DMS 273 (cell line): Measurements from ENCODE around the gene ADK.

Experiments used
- DNase-seq: peaks from one replicate; lab custom pipeline; 2025; ENCODE audit not compliant: unreplicated experiment; lab: John Stamatoyannopoulos, UW

Gene ADK

GRCh38 chr10:74643596-74643975, 492.6 kb downstream of the ADK start:
- DNase-seq, result no peak

GRCh38 chr10:74644738-74645137, 493.7 kb downstream of the ADK start:
- DNase-seq, result no peak

- no peak for DNase-seq
These were observed 494.7 kb downstream of the ADK start for GRCh38 chr10:74645692-74646091.

GRCh38 chr10:74650613-74651012, 499.6 kb downstream of the ADK start:
- no peak for DNase-seq

GRCh38 chr10:74651565-74651964, 500.5 kb downstream of the ADK start:
- no peak for DNase-seq

GRCh38 chr10:74652664-74653063, 501.6 kb downstream of the ADK start:
- no peak for DNase-seq

- no peak for DNase-seq
These were observed 507.5 kb downstream of the ADK start for GRCh38 chr10:74658511-74658910.

- no peak for DNase-seq
These were observed 511.6 kb downstream of the ADK start for GRCh38 chr10:74662635-74663034.

- DNase-seq, result no peak
These were observed 518.2 kb downstream of the ADK start for GRCh38 chr10:74669210-74669609.

- DNase-seq, result no peak
These were observed 520.7 kb downstream of the ADK start for GRCh38 chr10:74671716-74672115.

GRCh38 chr10:74672430-74673165, 521.6 kb downstream of the ADK start:
- no peak for DNase-seq

GRCh38 chr10:74674927-74675326, 523.9 kb downstream of the ADK start:
- DNase-seq, result no peak

- no peak for DNase-seq
These were observed 524.5 kb downstream of the ADK start for GRCh38 chr10:74675484-74675883.

GRCh38 chr10:74677951-74678350, 526.9 kb downstream of the ADK start:
- no peak for DNase-seq

- no peak for DNase-seq
These were observed 531.1 kb downstream of the ADK start for GRCh38 chr10:74681917-74682627.

- no peak for DNase-seq
These were observed 532.0 kb downstream of the ADK start for GRCh38 chr10:74683067-74683466.

- no peak for DNase-seq
These were observed 532.8 kb downstream of the ADK start for GRCh38 chr10:74683621-74684364.

GRCh38 chr10:74684462-74684861, 533.4 kb downstream of the ADK start:
- DNase-seq, result no peak

GRCh38 chr10:74685564-74685963, 534.5 kb downstream of the ADK start:
- DNase-seq, result no peak

- no peak for DNase-seq
These were observed 539.4 kb downstream of the ADK start for GRCh38 chr10:74690393-74690792.

- no peak for DNase-seq
These were observed 540.1 kb downstream of the ADK start for GRCh38 chr10:74691164-74691563.
